ENCODE results near the gene PCCA.

- no peak for TF ChIP-seq CTCF (IDR thresholded peaks at IDR 0.05)
- no peak for TF ChIP-seq POLR2A (IDR thresholded peaks at IDR 0.05)
- TF ChIP-seq POLR2AphosphoS5 (IDR thresholded peaks at IDR 0.05): no peak
- TF ChIP-seq EP300 (IDR thresholded peaks at IDR 0.05): no peak
These were observed 186.9 kb downstream of the PCCA start for GRCh38 chr13:100275746-100276145.
